OCI-LY1 (cell line): ENCODE measurements around the gene PRR33.

ENCODE experiments used
- H2AFZ ChIP-seq: fragments of 200-600 bp; sonication (generic), shearing (Covaris generic); 2 replicates; pipeline ENCODE4 v1.6.0; 2014; ENCODE audit warnings: antibody characterized with exemption, mild to moderate bottlenecking, low read length
- H3F3A ChIP-seq: fragments of 200-600 bp; sonication (generic), shearing (Covaris generic); 2 replicates; pipeline ENCODE4 v1.6.0; 2014; ENCODE audit warnings: mild to moderate bottlenecking, antibody characterized with exemption, low read length, moderate library complexity; ENCODE audit not compliant: insufficient read depth
- H3K27ac ChIP-seq: fragments of 200-600 bp; sonication (generic); 2 replicates; pipeline ENCODE4 v1.5.1; 2014; ENCODE audit warnings: low read length, mixed run types, mild to moderate bottlenecking, low read depth; ENCODE audit not compliant: poor library complexity, severe bottlenecking
- H3K27me3 ChIP-seq: fragments of 200-600 bp; sonication (generic); 2 replicates; pipeline ENCODE4 v1.6.0; 2014; ENCODE audit warnings: antibody characterized with exemption, mild to moderate bottlenecking, low read length, moderate library complexity; ENCODE audit not compliant: insufficient read depth
- H3K36me3 ChIP-seq: fragments of 200-600 bp; sonication (generic); 2 replicates; pipeline ENCODE4 v1.6.1; 2014; ENCODE audit warnings: mild to moderate bottlenecking, antibody characterized with exemption, low read length, moderate library complexity, mixed read lengths; ENCODE audit not compliant: insufficient read depth
- H3K4me1 ChIP-seq: fragments of 200-600 bp; sonication (generic); 2 replicates; pipeline ENCODE4 v1.5.1; 2014; ENCODE audit warnings: mild to moderate bottlenecking, low read length, moderate library complexity; ENCODE audit not compliant: insufficient read depth, severe bottlenecking
- H3K4me2 ChIP-seq: fragments of 200-600 bp; sonication (generic), shearing (Covaris generic); 2 replicates; pipeline ENCODE4 v1.6.1; 2014; ENCODE audit warnings: low read length
- H3K4me3 ChIP-seq: fragments of 200-600 bp; sonication (generic); 2 replicates; pipeline ENCODE4 v1.5.1; 2014; ENCODE audit warnings: low read length, low read depth, mild to moderate bottlenecking, mixed read lengths; ENCODE audit not compliant: poor library complexity, severe bottlenecking
- H3K79me2 ChIP-seq: fragments of 200-600 bp; shearing (Covaris generic); 2 replicates; pipeline ENCODE4 v1.6.1; 2016; ENCODE audit warnings: mixed run types, low read length, mixed read lengths; ENCODE audit not compliant: insufficient read depth
- H3K9ac ChIP-seq: fragments of 200-600 bp; sonication (generic), shearing (Covaris generic); 2 replicates; pipeline ENCODE4 v1.6.1; 2014; ENCODE audit warnings: mild to moderate bottlenecking, low read length, mixed read lengths
- H3K9me2 ChIP-seq: fragments of 200-600 bp; sonication (generic), shearing (Covaris generic); 2 replicates; pipeline ENCODE4 v1.6.1; 2014; ENCODE audit warnings: low read depth, mild to moderate bottlenecking, low read length, mixed read lengths
- H3K9me3 ChIP-seq: fragments of 200-600 bp; shearing (Covaris generic); 2 replicates; pipeline ENCODE4 v1.6.1; 2014; ENCODE audit warnings: low read length, mixed read lengths
- H4K20me1 ChIP-seq: fragments of 200-600 bp; sonication (generic), shearing (Covaris generic); 2 replicates; pipeline ENCODE4 v1.6.0; 2016; ENCODE audit warnings: mild to moderate bottlenecking, low read length; ENCODE audit not compliant: insufficient read depth
- EZH2 ChIP-seq: fragments of 200-600 bp; sonication (generic), shearing (Covaris generic); IDR thresholded peaks from 2 replicates; pipeline ENCODE4 v1.8.0; 2017; ENCODE audit warnings: borderline replicate concordance, mixed run types, mild to moderate bottlenecking, antibody characterized with exemption, low read length, moderate library complexity, mixed read lengths
- TF ChIP-seq, protein P1 (sequence below): fragments of 200-600 bp; sonication (generic), shearing (Covaris generic); IDR thresholded peaks from 2 replicates; pipeline ENCODE4 v1.5.1; 2017; ENCODE audit warnings: mild to moderate bottlenecking, antibody characterized with exemption, low read length, moderate library complexity, mixed read lengths

Gene PRR33

DNA sequence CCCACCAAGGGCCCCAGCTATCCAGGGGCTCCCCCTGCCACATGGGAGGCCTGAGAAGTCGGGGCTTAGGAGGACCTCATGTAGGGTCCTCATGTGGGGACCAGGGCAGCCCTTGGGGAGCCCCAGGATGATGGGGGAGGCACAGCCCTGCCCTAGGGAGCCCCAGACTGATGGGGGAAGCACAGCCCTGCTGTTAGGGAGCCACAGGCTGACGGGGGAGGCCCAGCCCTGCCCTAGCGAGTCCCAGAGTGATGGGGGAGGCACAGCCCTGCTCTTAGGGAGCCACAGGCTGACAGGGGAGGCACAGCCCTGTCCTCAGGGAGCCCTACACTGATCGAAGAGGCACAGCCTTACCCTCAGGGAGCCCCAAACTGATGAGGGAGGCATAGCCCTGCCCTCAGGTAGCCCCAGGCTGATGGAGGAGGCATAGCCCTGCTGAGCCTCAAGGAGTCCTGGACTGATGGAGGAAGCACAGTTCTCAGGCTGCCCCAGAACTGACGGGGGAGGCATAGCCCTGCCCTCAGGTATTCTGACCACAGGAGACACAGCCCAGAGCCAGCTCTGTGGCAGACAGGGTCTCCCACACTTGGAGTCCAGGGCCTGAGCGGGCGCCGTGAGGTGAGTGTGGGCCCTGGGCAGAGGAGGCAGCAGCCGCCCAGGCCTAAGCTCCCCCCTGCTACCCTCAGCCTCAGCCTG lies 10.8 kb downstream of the PRR33 start:
- Histone ChIP-seq H2AFZ (no peak overlapping the region), H3K27me3 (no peaks in the 10 kb centered on the region), H4K20me1 (no peaks in the 10 kb centered on the region), H3F3A (no peaks in the 10 kb centered on the region), H3K9me2 (no peaks in the 10 kb centered on the region), H3K36me3 (peaks cover 32% of the 10 kb centered on the region), H3K4me2 (no peak overlapping the region), H3K4me3 (no peak overlapping the region), H3K9me3 (no peaks in the 10 kb centered on the region), H3K4me1 (peaks cover 7% of the 10 kb centered on the region), H3K27ac (no peak overlapping the region), H3K9ac (no peak overlapping the region), H3K79me2 (no peaks in the 10 kb centered on the region)
- no peak for TF ChIP-seq EZH2
- TF ChIP-seq, protein P1, sequence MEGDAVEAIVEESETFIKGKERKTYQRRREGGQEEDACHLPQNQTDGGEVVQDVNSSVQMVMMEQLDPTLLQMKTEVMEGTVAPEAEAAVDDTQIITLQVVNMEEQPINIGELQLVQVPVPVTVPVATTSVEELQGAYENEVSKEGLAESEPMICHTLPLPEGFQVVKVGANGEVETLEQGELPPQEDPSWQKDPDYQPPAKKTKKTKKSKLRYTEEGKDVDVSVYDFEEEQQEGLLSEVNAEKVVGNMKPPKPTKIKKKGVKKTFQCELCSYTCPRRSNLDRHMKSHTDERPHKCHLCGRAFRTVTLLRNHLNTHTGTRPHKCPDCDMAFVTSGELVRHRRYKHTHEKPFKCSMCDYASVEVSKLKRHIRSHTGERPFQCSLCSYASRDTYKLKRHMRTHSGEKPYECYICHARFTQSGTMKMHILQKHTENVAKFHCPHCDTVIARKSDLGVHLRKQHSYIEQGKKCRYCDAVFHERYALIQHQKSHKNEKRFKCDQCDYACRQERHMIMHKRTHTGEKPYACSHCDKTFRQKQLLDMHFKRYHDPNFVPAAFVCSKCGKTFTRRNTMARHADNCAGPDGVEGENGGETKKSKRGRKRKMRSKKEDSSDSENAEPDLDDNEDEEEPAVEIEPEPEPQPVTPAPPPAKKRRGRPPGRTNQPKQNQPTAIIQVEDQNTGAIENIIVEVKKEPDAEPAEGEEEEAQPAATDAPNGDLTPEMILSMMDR: no peak

DNA sequence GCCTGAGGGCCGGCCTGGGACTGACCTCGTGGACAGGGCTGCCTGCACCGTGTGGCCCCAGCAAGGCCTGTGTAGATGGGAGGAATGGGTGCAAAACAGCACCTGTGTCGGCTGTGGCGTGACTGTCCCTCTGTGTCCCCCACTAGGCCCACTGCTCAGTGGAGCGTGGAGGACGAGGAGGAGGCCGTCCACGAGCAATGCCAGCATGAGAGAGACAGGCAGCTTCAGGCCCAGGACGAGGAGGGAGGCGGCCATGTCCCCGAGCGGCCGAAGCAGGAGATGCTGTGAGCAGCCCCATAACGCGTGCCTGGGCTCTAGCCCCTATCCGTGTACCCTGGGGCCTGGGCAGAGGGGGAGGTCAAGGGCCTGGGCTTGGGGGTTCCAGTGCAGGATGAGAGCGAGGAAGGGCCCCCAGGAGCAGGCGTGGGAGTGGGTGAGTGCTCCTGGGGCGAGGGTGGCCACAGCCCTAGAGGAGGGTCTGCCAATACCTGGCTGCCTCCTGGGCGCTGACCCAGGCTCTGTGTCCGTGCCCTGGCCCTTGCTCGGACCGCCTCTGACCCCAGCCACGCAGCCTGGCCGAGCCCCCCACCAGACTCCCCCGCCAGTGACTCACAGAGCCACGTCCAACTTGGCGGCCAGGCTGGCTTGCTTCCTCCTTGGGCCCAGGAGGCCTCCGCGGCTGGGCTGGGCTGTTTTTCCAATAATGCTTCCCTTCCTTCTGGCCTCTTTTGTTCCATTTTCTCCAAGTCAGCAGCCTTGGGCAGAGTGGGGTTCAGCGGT lies 11.6 kb downstream of the PRR33 start:
- H3K4me1 ChIP-seq: peaks cover 7% of the 10 kb centered on the region
- H3K9me2 ChIP-seq: no peaks in the 10 kb centered on the region
- H3K9ac ChIP-seq: no peak overlapping the region
- no peaks in the 10 kb centered on the region for H3F3A ChIP-seq
- no peak overlapping the region for H3K4me2 ChIP-seq
- H3K79me2 ChIP-seq: no peaks in the 10 kb centered on the region
- no peaks in the 10 kb centered on the region for H4K20me1 ChIP-seq
- H3K36me3 ChIP-seq: peaks cover 24% of the 10 kb centered on the region
- no peaks in the 10 kb centered on the region for H3K9me3 ChIP-seq
- no peaks in the 10 kb centered on the region for H3K27me3 ChIP-seq
- no peak overlapping the region for H2AFZ ChIP-seq
- no peak for TF ChIP-seq EZH2
- TF ChIP-seq, protein P1: no peak
- H3K27ac ChIP-seq: no peak overlapping the region
- no peak overlapping the region for H3K4me3 ChIP-seq

DNA sequence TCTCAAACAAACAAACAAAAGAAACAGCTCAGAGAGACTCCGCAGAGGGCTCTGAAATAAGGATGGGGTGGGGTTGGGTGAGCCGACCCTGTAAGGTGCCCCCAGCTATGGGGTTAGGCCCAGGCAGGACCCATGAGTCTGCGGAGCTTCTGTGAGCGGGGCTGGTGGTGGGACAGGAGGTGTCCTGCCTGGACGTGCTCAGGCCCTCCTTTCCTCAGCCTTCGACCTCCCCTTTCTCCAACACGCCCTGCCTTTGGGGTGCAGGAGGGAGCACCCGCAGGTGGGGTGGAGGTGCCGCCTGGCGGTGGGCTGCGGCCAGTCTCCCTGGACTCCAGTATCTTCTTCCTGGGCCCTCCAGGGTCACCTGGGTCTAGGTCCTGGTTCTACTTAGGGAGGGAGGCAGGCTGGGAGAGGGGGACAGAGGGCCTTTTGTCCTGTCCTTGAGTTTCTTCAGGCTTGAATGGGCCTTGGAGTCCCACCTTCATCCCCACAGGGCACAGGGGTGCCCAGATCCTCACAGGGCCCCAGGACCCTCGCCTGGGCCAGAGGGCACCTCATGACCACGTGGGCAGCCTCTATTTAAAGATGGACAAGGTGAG lies 12.3 kb downstream of the PRR33 start:
- H3K27ac ChIP-seq: no peak overlapping the region
- no peaks in the 10 kb centered on the region for H4K20me1 ChIP-seq
- no peaks in the 10 kb centered on the region for H3K9me2 ChIP-seq
- no peaks in the 10 kb centered on the region for H3F3A ChIP-seq
- H3K36me3 ChIP-seq: peaks cover 17% of the 10 kb centered on the region
- no peak overlapping the region for H3K9ac ChIP-seq
- H3K4me3 ChIP-seq: no peak overlapping the region
- H3K27me3 ChIP-seq: no peaks in the 10 kb centered on the region
- no peaks in the 10 kb centered on the region for H3K79me2 ChIP-seq
- no peak overlapping the region for H3K4me2 ChIP-seq
- no peak overlapping the region for H2AFZ ChIP-seq
- TF ChIP-seq EZH2: no peak
- TF ChIP-seq, protein P1: no peak
- no peaks in the 10 kb centered on the region for H3K9me3 ChIP-seq
- peaks cover 7% of the 10 kb centered on the region for H3K4me1 ChIP-seq
